ENCODE results near the gene NCF2.
"Not testable (repeated sequence)": the region's sequence is repeated elsewhere in the genome, so short reads cannot be mapped to it uniquely, and the experiment has no call there.

NCF2 gene, protein sequence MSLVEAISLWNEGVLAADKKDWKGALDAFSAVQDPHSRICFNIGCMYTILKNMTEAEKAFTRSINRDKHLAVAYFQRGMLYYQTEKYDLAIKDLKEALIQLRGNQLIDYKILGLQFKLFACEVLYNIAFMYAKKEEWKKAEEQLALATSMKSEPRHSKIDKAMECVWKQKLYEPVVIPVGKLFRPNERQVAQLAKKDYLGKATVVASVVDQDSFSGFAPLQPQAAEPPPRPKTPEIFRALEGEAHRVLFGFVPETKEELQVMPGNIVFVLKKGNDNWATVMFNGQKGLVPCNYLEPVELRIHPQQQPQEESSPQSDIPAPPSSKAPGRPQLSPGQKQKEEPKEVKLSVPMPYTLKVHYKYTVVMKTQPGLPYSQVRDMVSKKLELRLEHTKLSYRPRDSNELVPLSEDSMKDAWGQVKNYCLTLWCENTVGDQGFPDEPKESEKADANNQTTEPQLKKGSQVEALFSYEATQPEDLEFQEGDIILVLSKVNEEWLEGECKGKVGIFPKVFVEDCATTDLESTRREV

GRCh38 chr1:183590244-183591191, at the start of gene NCF2:
Gene NCF2, minus strand, starts transcription at chr1:183590459. Its CDS starts 130 bp downstream, at chr1:183590329.
- DNase-seq = peak; percentile 14 to 22

DNA sequence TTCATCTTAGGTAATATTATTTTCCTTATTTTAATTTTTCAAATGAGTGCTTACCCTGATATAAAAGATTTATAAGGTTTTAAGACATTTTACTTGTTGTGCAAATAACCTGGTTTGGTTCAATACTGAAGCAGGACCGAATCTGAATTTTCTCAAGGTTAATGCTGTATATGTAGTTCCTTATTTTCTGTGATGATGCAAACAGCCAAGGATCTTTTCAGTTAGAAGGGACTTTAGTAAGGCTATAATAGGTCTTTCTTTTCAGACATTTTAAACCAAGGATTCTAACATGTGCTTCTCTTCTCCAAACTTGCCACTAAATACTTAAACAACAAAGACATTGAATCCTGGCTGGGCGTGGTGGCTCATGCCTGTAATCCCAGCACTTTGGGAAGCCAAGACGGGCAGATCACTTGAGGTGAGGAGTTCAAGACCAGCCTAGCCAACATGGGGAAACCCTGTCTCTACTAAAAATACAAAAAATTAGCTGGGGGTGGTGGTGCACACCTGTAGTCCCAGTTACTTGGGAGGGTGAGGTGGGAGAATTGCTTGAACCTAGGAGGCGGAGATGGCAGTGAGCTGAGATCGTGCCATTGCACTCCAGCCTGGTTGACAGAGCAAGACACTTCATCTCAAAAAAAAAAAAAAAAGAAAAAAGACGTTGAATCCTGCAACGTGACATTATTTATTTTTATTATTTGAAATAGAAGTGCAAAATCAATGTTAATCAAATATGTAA, 48.6 kb upstream of the NCF2 start:
- no peak for DNase-seq

GRCh38 chr1:183636783-183637182, 46.5 kb upstream of the NCF2 start:
- no peak for DNase-seq

DNA sequence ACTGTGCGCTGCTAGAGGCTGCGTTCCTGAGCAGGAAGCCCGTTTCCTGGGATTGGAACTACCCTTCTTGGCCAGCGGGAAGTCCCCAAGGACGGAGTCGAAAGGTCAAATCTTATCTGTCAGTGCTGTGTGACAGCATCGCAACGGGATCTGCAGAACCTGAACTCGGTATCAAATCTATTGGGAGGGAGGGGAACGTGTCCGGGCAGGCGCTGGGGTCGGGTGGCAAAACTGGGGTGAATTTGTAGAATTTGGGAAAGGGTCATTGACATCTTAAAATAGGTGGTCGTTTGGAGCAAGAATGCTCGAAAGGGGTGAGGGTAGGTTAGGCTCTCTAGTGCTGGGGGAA, 46.0 kb upstream of the NCF2 start:
- DNase-seq = no peak

DNA sequence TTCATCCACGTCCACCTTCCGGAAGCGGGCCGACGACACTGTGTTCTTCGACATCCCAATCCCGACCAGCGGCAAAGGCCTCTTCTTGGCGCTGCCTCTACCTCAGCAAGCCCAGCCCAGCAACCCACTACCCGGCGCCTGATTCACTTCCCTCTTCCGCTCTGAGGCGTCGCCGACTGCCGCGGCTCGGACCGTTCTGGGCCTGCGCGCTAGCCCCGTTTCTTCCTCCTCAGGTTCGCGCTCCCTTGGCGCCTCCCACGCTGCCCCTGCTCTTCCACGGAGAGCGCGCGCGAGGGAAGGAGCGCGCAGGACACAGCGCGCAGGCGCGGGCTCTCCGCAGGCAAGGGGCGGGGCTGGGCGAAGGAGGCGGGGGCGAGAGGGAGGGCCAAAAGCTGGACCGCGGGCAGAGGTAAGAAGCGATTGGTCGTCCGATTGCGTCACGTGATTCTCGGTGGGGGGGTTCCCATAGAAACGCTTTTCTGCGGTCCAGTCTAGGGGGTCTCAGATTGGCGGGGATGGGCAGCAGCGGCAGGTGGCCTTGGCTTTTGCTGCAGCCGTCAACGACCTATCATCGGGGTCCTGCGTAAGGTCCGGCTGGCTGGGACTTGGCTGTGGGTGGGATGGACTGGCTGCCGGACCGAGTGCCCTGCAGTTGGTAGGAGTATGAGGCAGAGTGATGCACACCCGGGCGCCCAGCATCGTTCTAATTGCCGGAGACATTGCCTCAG, 45.5 kb upstream of the NCF2 start, which contains the start of gene ARPC5:
ARPC5 (minus strand) TSS at position 178 of the 728 bp plus-strand sequence; CDS start at position 54, 124 bp downstream.
- peak; percentile 97 to 98 for DNase-seq

DNA sequence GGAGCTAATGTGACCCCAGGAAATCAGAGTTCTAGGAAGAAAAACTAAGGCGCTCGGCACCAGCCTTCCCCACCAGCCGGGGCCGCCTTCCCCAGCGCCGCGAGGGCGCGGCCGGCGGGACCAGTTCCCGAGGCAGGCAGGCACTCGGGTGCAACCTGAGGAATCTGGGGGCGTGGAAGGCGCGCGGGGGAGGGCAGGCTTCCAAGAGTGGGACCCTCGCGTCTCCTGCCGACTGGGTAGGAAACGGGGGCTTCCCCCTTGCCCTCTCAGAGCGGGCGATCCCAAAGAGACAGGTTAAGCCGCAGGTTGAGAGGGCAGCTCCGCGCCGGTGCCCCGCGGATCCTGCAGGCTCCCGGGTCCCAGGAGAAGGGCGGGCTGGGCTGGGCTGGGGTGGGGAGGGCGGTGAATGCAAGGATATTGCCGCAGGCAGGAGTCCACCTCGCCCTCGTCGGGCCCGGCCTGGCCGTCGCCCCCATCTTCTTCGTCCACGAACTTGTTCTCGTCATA, 44.9 kb upstream of the NCF2 start:
- DNase-seq = no peak

DNA sequence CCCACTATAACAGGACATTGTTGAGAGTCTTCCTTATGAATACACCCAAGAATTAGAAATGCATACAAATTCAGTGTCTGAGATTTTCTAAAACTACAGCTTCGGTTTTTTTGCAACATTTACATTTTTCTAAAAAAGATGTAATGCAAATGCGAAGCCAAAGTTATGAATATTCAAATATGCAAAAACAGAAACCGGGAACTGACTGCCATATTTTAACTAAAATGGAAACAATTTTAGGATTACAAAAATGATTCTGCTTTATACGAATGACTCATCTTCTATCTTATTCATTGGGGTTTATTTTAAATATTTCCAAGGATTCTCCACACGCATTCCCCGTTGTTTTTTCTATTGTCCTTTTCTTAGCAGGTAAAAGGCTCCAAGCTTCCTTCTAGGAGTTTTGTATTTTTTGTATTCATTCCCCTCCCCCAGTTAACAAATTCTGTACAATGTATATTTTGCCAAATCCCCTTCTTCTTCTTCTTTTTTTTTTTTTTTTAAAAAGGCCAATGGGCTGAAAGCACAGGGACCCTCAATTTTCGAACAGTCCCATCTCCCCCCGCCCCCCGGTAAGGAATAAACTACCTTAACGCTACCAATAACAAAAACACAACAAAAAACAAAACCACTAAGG, 44.3 kb upstream of the NCF2 start:
- no peak for DNase-seq

GRCh38 chr1:183633676-183634343, 43.6 kb upstream of the NCF2 start:
- peak in 1 of 2 donors; percentile 65 for DNase-seq

GRCh38 chr1:183632964-183633363, 42.7 kb upstream of the NCF2 start:
- DNase-seq = no peak

DNA sequence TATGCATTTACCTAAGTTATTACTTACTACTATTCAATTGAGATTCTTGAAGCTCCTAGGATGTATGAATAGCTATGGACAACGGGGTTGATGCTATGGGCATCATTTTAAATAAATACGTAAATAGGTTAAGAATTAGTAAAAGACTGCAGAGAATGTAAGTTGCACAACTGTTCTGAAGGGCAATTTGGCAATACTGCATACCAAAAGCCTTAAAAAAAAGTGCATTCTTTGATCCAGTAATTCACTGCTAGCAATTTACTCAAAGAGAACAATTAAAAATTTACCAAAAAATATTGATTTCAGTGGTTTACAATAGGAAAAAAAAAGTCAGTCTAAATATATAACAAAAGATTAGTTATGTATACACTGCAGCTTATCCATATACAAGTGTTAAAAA, 41.9 kb upstream of the NCF2 start:
- no peak for DNase-seq

- DNase-seq = no peak
These were observed 40.5 kb upstream of the NCF2 start for GRCh38 chr1:183630748-183631147.

- no peak for DNase-seq
These were observed 38.3 kb upstream of the NCF2 start for GRCh38 chr1:183628537-183628936.

DNA sequence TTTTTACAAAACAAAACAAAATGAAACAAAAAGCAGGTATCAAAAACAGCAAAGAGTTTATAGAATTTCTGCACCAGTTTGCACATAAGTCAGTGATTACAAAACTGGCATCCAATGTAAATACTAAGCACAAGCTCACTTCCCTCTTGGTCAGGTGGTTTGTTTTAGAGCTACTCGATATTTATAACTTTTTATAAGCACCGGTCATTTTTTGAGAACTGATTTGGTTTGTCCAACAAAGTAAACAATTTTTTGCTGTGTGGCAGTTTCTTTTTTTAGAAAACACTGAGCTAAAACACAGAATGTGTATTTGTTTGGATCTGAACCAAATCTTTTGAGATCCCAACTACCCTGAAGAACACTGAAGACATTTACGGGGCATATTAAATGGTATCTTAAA, 36.0 kb upstream of the NCF2 start:
- not testable (repeated sequence) for DNase-seq

DNA sequence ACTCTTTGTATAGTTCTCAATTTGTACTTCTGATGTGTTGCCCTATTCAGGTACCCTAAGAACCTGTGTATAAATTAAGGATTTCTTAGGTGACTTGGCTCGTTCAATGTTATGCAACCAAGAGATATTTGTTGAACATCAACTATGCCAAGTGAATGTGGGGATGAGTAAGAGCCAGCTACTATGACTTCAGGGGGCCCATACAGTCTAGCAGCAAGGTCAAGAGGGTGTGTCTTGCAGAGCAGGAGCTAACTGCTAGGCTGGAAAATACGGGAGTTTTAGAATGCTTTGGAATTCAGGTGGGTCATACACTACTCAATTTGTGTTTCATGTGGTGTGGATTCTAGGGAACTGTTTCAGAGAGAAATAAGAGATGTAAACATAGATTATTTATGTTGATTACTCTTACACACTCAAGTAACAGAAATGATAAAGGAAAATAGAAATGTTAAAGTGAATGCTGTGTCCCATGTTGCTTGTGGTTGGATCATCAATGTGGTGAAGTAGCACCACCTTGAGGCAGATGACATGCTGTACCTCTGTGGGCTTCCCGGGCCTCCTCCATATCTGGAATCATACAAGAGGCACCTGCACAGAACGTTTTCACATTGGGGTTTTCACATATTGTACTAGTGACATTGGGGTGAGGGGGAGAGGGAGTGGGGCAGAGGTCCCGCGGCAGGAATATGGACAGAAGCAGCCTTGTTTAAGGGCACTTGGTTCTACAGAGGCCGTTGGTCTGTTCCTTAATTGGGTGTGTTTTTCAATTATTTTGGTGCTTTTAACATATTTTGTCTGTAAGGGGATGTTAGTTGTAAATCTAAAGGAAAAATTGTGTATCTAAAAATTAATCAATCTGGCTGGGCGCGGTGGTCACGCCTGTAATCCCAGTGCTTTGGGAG, 32.9 kb upstream of the NCF2 start:
- DNase-seq = peak; percentile 53 to 72

GRCh38 chr1:183622013-183622412, 31.8 kb upstream of the NCF2 start:
- no peak for DNase-seq

- DNase-seq = no peak
These were observed 30.1 kb upstream of the NCF2 start for GRCh38 chr1:183620311-183620710.

GRCh38 chr1:183619781-183620180, 29.5 kb upstream of the NCF2 start:
- DNase-seq = no peak

DNA sequence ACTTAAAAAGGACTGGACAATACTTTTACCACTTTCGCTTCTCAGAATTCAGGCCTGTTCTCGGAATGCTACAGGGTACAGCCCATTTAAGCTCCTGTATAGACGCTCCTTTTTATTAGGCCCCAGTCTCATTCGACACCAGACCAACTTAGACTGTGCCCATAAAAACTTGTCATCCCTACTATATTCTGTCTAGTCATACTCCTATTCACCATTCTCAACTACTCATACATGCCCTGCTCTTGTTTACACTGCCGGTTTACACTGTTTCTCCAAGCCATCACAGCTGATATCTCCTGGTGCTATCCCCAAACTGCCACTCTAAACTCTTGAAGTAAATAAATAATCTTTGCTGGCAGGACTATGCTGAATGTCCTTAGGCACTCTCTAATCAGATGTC, 27.9 kb upstream of the NCF2 start:
- DNase-seq = not testable (repeated sequence)

DNA sequence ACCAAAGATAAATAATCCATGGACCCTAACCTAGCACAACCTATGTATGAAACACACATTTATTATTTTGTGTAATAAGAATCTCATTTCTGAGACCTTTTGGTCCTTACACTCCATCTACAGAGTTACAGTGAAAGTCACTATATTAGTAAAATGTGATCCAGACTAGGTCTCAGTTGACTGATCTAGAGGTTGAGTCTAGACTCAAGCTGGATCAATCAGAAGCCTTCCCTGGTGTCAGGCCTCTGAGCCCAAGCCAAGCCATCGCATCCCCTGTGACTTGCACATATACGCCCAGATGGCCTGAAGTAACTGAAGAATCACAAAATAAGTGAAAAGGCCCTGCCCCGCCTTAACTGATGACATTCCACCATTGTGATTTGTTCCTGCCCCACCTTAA, 22.7 kb upstream of the NCF2 start:
- not testable (repeated sequence) for DNase-seq

DNA sequence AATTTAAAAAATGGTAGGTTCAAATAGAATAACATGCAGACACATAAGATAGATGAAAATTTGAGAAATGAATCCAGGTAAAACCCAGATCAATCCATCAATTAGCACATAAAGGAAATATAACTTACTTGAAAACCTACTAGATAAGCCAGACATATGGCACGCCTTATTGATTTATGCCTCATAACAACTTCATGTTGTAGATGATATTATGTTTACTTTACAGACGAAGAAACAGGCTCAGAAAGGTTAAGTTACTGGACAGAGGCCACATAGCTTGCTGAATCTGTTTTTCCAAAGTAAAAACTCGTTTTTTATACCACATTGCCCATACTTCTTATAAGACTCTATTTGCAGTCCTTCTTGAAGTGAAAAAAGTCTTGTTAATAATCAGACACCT, 22.1 kb upstream of the NCF2 start:
- DNase-seq = no peak

All from hippocampal formation (tissue), 2 donors.